H1 (cell line): ENCODE results near the gene AGXT2. TPM values are rescaled to one million over a fixed set of nuclear protein-coding genes. Genes with fewer than 3 reads are reported as not detected.

Experiments used
- CBX5 ChIP-seq: fragments of 300-800, 300-1000 bp; sonication (generic); IDR thresholded peaks from 2 replicates; pipeline ENCODE4 v1.7.1; 2016; ENCODE audit warnings: antibody characterized with exemption, low read length, low read depth
- CBX8 ChIP-seq: fragments of 300-800, 300-1000 bp; sonication (generic); IDR thresholded peaks from 2 replicates; pipeline ENCODE4 v1.7.1; 2016; ENCODE audit warnings: low read depth, low read length, borderline replicate concordance
- CHD2 ChIP-seq: IDR thresholded peaks from 2 replicates; pipeline ENCODE4 v1.6.1; 2012; ENCODE audit warnings: low read length, improper control_type of control experiment
- JUN ChIP-seq: IDR thresholded peaks from 2 replicates; pipeline ENCODE4 v1.6.1; 2011; ENCODE audit warnings: low read depth, mild to moderate bottlenecking, improper control_type of control experiment, low read length
- RAD21 ChIP-seq, 2 experiments: IDR thresholded peaks in 1 of 2; conservative IDR thresholded peaks in 1 of 2; 2 replicates each; pipeline ENCODE4 v1.6.1; 2011; ENCODE audit warnings: low read depth in 2 of 2, low read length in 2 of 2, improper control_type of control experiment in 1 of 2, inconsistent platforms in 1 of 2, mild to moderate bottlenecking in 1 of 2, moderate library complexity in 1 of 2
- polyA plus RNA-seq, 7 experiments: library from polyadenylated mRNA; depleted of rRNA in 3 of 7; stranded (reverse) in 5 of 7; unstranded in 2 of 7; fragments of >200 nt in 5 of 7; fragments of 200-250 nt in 2 of 7; gene quantifications; 1 replicate in 5 of 7; 2 replicates in 1 of 7; 4 replicates in 1 of 7; pipeline versions ENCODE4 v1.2.1 to v1.2.3, GENCODE V29; 2011 to 2013; ENCODE audit warnings: missing spikeins in 2 of 7, mixed read lengths in 2 of 7
- total RNA-seq: library from RNA; stranded (reverse); fragmentation: NEBNext Ultra II Directional; extraction: Animal tissue kit (Norgen Biotek cat#: 25700); gene quantifications from 2 replicates; pipeline ENCODE4 v1.2.1, GENCODE V29; 2021
- TF ChIP-seq, protein P1 (sequence below): fragments of 300-600 bp; sonication (generic); IDR thresholded peaks from 2 replicates; pipeline ENCODE4 v1.7.1; 2012; ENCODE audit warnings: low read length, moderate library complexity, mild to moderate bottlenecking, inconsistent platforms; ENCODE audit not compliant: insufficient replicate concordance
- TF ChIP-seq, protein P2 (sequence below), 3 experiments: IDR thresholded peaks; 1 replicate in 2 of 3; 2 replicates in 1 of 3; pipeline versions ENCODE4 v1.5.1 to v1.6.1; 2011; ENCODE audit warnings: low read length in 3 of 3, mild to moderate bottlenecking in 3 of 3, inconsistent platforms in 2 of 3, low read depth in 1 of 3, moderate library complexity in 1 of 3; ENCODE audit not compliant: insufficient read depth in 1 of 3; ENCODE audit errors: control extremely low read depth in 1 of 3

Gene AGXT2
- total and polyA plus RNA-seq, 2 of the 8 experiments (the other 6 are each of a cell fraction or from before 2014, with no cell fraction given), result not detected

DNA sequence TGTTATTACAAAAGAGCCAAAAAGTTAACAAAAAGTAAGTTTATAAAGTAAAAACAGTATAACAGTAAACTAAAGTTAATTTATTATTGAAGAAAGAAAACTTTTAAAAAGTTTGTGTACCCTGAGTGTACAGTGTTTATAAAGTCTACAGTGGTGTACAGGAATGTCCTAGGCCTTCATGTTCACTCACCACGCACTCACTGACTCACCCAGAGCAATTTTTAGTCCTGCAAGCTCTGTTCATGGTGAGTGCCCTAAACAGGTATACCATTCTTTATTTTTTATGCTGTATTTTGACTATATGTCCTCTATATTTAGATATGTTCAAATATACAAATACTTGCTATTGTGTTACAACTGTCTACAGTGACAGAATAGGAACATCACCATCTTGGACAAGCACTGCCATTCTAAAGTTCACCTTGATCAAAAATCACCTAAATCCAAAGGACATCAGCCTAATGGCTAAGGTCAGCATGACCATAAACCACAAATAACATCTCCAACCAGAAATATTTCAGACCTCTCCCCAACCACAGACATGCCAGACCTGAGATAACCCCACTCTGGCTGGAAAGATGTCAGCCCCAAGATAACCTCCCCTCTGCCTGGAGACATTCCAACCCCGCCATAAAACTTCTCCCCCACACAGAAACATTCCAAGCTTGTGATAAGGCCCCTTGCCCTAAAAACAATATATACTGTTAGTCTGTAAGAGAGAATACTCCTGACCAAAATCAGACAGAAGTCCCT is 56.1 kb downstream of the AGXT2 start (continued):
- TF ChIP-seq, protein P1, sequence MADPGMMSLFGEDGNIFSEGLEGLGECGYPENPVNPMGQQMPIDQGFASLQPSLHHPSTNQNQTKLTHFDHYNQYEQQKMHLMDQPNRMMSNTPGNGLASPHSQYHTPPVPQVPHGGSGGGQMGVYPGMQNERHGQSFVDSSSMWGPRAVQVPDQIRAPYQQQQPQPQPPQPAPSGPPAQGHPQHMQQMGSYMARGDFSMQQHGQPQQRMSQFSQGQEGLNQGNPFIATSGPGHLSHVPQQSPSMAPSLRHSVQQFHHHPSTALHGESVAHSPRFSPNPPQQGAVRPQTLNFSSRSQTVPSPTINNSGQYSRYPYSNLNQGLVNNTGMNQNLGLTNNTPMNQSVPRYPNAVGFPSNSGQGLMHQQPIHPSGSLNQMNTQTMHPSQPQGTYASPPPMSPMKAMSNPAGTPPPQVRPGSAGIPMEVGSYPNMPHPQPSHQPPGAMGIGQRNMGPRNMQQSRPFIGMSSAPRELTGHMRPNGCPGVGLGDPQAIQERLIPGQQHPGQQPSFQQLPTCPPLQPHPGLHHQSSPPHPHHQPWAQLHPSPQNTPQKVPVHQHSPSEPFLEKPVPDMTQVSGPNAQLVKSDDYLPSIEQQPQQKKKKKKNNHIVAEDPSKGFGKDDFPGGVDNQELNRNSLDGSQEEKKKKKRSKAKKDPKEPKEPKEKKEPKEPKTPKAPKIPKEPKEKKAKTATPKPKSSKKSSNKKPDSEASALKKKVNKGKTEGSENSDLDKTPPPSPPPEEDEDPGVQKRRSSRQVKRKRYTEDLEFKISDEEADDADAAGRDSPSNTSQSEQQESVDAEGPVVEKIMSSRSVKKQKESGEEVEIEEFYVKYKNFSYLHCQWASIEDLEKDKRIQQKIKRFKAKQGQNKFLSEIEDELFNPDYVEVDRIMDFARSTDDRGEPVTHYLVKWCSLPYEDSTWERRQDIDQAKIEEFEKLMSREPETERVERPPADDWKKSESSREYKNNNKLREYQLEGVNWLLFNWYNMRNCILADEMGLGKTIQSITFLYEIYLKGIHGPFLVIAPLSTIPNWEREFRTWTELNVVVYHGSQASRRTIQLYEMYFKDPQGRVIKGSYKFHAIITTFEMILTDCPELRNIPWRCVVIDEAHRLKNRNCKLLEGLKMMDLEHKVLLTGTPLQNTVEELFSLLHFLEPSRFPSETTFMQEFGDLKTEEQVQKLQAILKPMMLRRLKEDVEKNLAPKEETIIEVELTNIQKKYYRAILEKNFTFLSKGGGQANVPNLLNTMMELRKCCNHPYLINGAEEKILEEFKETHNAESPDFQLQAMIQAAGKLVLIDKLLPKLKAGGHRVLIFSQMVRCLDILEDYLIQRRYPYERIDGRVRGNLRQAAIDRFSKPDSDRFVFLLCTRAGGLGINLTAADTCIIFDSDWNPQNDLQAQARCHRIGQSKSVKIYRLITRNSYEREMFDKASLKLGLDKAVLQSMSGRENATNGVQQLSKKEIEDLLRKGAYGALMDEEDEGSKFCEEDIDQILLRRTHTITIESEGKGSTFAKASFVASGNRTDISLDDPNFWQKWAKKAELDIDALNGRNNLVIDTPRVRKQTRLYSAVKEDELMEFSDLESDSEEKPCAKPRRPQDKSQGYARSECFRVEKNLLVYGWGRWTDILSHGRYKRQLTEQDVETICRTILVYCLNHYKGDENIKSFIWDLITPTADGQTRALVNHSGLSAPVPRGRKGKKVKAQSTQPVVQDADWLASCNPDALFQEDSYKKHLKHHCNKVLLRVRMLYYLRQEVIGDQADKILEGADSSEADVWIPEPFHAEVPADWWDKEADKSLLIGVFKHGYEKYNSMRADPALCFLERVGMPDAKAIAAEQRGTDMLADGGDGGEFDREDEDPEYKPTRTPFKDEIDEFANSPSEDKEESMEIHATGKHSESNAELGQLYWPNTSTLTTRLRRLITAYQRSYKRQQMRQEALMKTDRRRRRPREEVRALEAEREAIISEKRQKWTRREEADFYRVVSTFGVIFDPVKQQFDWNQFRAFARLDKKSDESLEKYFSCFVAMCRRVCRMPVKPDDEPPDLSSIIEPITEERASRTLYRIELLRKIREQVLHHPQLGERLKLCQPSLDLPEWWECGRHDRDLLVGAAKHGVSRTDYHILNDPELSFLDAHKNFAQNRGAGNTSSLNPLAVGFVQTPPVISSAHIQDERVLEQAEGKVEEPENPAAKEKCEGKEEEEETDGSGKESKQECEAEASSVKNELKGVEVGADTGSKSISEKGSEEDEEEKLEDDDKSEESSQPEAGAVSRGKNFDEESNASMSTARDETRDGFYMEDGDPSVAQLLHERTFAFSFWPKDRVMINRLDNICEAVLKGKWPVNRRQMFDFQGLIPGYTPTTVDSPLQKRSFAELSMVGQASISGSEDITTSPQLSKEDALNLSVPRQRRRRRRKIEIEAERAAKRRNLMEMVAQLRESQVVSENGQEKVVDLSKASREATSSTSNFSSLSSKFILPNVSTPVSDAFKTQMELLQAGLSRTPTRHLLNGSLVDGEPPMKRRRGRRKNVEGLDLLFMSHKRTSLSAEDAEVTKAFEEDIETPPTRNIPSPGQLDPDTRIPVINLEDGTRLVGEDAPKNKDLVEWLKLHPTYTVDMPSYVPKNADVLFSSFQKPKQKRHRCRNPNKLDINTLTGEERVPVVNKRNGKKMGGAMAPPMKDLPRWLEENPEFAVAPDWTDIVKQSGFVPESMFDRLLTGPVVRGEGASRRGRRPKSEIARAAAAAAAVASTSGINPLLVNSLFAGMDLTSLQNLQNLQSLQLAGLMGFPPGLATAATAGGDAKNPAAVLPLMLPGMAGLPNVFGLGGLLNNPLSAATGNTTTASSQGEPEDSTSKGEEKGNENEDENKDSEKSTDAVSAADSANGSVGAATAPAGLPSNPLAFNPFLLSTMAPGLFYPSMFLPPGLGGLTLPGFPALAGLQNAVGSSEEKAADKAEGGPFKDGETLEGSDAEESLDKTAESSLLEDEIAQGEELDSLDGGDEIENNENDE, result no peak
- TF ChIP-seq, protein P2, sequence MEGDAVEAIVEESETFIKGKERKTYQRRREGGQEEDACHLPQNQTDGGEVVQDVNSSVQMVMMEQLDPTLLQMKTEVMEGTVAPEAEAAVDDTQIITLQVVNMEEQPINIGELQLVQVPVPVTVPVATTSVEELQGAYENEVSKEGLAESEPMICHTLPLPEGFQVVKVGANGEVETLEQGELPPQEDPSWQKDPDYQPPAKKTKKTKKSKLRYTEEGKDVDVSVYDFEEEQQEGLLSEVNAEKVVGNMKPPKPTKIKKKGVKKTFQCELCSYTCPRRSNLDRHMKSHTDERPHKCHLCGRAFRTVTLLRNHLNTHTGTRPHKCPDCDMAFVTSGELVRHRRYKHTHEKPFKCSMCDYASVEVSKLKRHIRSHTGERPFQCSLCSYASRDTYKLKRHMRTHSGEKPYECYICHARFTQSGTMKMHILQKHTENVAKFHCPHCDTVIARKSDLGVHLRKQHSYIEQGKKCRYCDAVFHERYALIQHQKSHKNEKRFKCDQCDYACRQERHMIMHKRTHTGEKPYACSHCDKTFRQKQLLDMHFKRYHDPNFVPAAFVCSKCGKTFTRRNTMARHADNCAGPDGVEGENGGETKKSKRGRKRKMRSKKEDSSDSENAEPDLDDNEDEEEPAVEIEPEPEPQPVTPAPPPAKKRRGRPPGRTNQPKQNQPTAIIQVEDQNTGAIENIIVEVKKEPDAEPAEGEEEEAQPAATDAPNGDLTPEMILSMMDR (IDR thresholded peaks at IDR 0.05; ENCODE audit: control extremely low read depth in 1 of 3, insufficient read depth in 1 of 3, low read depth in 1 of 3, low read length in 3 of 3), result no peak
- TF ChIP-seq JUN, result no peak
- no peak for TF ChIP-seq CHD2
- no peak for TF ChIP-seq CBX5
- TF ChIP-seq CBX8, result no peak
- no peak for TF ChIP-seq RAD21 (IDR thresholded peaks at IDR 0.05 in 1 of 2, conservative IDR thresholded peaks at IDR 0.05 in 1 of 2; ENCODE audit: low read depth in 2 of 2, low read length in 2 of 2)
